Measurements from ENCODE around the gene PIAS4. TPM values are rescaled to one million over a fixed set of nuclear protein-coding genes. Genes with fewer than 3 reads are reported as not detected.
A peak's percentile ranks its signal among the peaks of the same experiment; 100 is the strongest.

The PIAS4 gene
- total and polyA plus RNA-seq, 2 of the 13 experiments (the other 11 are each of a cell fraction or from before 2014, with no cell fraction given) = 9.0 to 20.1 TPM

GRCh38 chr19:3968556-3969434, 38.7 kb upstream of the PIAS4 start (continued):
- TF ChIP-seq JUND (CRISPR knock-in tag; IDR thresholded peaks at IDR 0.05) (peak; percentile 98), CEBPB (IDR thresholded peaks at IDR 0.05; ENCODE audit: borderline replicate concordance, low read depth, low read length) (no peak), ZBTB1 (CRISPR knock-in tag; IDR thresholded peaks at IDR 0.05; ENCODE audit: borderline replicate concordance) (no peak), GATAD2A (CRISPR knock-in tag; IDR thresholded peaks at IDR 0.05) (peak; percentile 33; the same call in 1 of the 2 replicates), ZFP90 (CRISPR knock-in tag; IDR thresholded peaks at IDR 0.05; ENCODE audit: borderline replicate concordance) (peak; percentile 83; the same call in 1 of the 2 replicates), ZNF451 (CRISPR knock-in tag; IDR thresholded peaks at IDR 0.05) (0 out of 2 replicates have a peak, but pooled peaks have one; percentile 21), SP4 (CRISPR knock-in tag; IDR thresholded peaks at IDR 0.05) (0 out of 2 replicates have a peak, but pooled peaks have one; percentile 52), BCL6 (CRISPR knock-in tag; IDR thresholded peaks at IDR 0.05) (peak; percentile 33; the same call in 1 of the 2 replicates), ZNF180 (CRISPR knock-in tag; IDR thresholded peaks at IDR 0.05; ENCODE audit: borderline replicate concordance, low read depth) (no peak), KLF9 (CRISPR knock-in tag; IDR thresholded peaks at IDR 0.05; ENCODE audit: low read depth) (0 out of 2 replicates have a peak, but pooled peaks have one; percentile 52), TBX2 (CRISPR knock-in tag; IDR thresholded peaks at IDR 0.05; ENCODE audit: borderline replicate concordance) (0 out of 2 replicates have a peak, but pooled peaks have one; percentile 30), RXRA (CRISPR knock-in tag; IDR thresholded peaks at IDR 0.05) (no peak; the same call in 1 of the 2 replicates), SP5 (CRISPR knock-in tag; IDR thresholded peaks at IDR 0.05; ENCODE audit: borderline replicate concordance, low read depth) (peak; percentile 24; the same call in 1 of the 2 replicates), HDAC1 (CRISPR knock-in tag; IDR thresholded peaks at IDR 0.05) (peak; percentile 53), ZNF121 (CRISPR knock-in tag; IDR thresholded peaks at IDR 0.05) (peak; percentile 45; the same call in 1 of the 2 replicates), ZNF335 (CRISPR knock-in tag; IDR thresholded peaks at IDR 0.05) (peak; percentile 27; the same call in 1 of the 2 replicates), ZNF766 (CRISPR knock-in tag; IDR thresholded peaks at IDR 0.05; ENCODE audit: borderline replicate concordance) (no peak), MXI1 (IDR thresholded peaks at IDR 0.05; ENCODE audit: borderline replicate concordance, low read depth, low read length) (peak; percentile 54; the same call in 1 of the 3 replicates), ZBTB10 (CRISPR knock-in tag; IDR thresholded peaks at IDR 0.05; ENCODE audit: borderline replicate concordance) (no peak), ETV6 (CRISPR knock-in tag; conservative IDR thresholded peaks at IDR 0.05) (no peak), YEATS4 (CRISPR knock-in tag; IDR thresholded peaks at IDR 0.05; ENCODE audit: borderline replicate concordance) (0 out of 2 replicates have a peak, but pooled peaks have one; percentile 34), GATAD1 (CRISPR knock-in tag; IDR thresholded peaks at IDR 0.05) (0 out of 2 replicates have a peak, but pooled peaks have one; percentile 16), KAT8 (CRISPR knock-in tag; IDR thresholded peaks at IDR 0.05) (0 out of 2 replicates have a peak, but pooled peaks have one; percentile 31), SALL1 (CRISPR knock-in tag; IDR thresholded peaks at IDR 0.05) (peak; percentile 31; the same call in 1 of the 2 replicates), BORCS8-MEF2B (CRISPR knock-in tag; IDR thresholded peaks at IDR 0.05) (no peak)
- TF ChIP-seq, protein P1, sequence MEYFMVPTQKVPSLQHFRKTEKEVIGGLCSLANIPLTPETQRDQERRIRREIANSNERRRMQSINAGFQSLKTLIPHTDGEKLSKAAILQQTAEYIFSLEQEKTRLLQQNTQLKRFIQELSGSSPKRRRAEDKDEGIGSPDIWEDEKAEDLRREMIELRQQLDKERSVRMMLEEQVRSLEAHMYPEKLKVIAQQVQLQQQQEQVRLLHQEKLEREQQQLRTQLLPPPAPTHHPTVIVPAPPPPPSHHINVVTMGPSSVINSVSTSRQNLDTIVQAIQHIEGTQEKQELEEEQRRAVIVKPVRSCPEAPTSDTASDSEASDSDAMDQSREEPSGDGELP (IDR thresholded peaks at IDR 0.05; ENCODE audit: borderline replicate concordance, low read depth) = peak; percentile 84; the same call in 1 of the 2 replicates

Measured in HepG2 (cell line).